GM15510 (cell line): ENCODE measurements around the gene IGF2R.

ENCODE experiments used
- POLR2A ChIP-seq: IDR thresholded peaks from 3 replicates; pipeline ENCODE4 v1.6.1; 2011; ENCODE audit warnings: borderline replicate concordance; ENCODE audit not compliant: insufficient read length; ENCODE audit errors: extremely low read depth

The IGF2R gene, protein sequence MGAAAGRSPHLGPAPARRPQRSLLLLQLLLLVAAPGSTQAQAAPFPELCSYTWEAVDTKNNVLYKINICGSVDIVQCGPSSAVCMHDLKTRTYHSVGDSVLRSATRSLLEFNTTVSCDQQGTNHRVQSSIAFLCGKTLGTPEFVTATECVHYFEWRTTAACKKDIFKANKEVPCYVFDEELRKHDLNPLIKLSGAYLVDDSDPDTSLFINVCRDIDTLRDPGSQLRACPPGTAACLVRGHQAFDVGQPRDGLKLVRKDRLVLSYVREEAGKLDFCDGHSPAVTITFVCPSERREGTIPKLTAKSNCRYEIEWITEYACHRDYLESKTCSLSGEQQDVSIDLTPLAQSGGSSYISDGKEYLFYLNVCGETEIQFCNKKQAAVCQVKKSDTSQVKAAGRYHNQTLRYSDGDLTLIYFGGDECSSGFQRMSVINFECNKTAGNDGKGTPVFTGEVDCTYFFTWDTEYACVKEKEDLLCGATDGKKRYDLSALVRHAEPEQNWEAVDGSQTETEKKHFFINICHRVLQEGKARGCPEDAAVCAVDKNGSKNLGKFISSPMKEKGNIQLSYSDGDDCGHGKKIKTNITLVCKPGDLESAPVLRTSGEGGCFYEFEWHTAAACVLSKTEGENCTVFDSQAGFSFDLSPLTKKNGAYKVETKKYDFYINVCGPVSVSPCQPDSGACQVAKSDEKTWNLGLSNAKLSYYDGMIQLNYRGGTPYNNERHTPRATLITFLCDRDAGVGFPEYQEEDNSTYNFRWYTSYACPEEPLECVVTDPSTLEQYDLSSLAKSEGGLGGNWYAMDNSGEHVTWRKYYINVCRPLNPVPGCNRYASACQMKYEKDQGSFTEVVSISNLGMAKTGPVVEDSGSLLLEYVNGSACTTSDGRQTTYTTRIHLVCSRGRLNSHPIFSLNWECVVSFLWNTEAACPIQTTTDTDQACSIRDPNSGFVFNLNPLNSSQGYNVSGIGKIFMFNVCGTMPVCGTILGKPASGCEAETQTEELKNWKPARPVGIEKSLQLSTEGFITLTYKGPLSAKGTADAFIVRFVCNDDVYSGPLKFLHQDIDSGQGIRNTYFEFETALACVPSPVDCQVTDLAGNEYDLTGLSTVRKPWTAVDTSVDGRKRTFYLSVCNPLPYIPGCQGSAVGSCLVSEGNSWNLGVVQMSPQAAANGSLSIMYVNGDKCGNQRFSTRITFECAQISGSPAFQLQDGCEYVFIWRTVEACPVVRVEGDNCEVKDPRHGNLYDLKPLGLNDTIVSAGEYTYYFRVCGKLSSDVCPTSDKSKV (N-terminal part only)

DNA sequence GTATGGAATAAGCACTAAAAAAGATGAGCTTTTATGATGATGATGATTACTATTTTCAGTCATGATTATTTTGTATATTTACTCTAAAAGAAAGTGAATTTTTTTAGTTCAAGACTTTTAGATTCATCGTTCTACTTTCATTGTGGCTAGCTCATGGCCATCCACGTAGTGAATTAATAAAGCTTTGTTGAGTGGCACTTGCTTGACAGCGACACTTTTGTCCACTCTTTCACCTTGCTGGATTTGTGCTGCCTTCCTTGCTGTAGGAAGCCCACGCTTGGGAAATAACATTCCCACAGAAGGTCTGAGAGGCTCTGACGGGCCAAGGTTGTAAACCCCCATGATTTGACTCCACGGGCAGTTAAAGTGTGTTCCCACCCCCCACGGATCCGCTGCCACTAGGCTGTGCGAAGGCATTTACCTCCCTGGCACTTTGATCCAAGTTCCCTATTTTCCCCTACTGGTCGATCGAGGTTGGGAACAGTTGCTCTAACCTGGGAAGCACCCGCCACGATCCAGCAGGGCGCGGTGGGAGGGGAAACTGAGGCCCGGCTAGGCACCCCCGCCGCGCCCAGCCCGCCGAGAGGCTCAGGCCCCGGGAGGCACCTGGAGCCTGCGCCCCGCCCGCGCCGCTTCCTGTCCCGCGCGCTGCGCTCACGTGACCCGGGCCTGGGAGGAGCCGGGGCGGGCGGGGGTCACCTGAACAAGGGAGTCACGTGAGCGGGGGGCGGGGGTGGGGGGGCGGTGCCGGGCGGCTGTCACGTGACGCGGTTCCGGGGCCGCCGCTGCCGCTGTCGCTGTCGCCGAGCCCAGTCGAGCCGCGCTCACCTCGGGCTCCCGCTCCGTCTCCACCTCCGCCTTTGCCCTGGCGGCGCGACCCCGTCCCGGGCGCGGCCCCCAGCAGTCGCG, at the start of gene IGF2R:
IGF2R (plus strand) TSS at position 788 of the 909 bp plus-strand sequence. CDS start 165 bp downstream, outside the sequence.
- peak; percentile 96 for TF ChIP-seq POLR2A

DNA sequence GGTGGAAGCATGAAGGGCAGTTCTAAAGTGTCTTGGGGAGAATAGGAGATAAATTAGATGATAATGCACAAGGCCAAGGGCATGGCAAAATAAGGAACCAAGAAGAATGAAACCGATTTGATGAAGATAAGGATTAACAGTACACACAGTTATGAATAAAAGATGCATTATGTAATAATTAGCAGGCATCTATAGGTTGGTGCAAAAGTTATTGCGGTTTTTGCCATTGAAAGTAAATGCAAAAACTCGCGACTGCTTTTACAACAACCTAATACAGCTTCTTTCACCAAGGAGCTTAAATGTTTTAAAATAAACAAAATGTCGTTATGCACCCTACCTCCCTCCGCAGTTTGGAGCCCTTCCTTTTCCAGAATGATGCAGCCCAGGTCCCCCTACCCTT, 49.1 kb upstream of the IGF2R start:
- TF ChIP-seq POLR2A = no peak

DNA sequence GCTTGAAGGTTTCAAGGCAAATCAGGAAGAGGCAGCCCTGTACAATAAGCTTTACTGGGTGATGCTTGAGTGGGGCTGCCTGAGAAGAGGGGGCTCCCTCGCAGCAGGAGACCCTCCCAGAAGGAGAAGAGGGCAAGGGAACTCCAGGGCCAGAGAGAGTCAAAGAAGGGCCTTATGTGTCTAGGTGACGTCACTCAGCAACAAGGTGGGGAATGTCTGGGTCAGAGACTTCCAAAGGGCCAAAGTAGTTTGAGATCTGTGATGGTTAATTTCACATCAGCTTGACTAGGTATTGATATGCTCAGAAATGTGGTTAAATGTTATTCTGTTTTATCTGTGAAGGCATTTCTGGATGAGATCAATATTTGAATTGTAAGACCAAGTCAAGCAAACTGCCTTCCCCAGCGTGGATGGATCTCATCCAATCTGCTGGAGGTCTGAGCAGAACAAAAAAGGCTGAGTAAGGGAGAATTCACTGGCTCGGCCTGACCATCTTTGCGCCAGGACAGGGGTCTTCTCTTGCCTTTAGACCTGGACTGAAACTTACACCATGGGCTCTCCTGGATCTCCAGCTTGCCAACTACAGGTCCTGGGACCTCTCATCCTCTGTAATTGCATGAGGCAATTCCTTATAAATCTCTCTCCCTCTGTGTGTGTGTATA, 42.2 kb upstream of the IGF2R start:
- TF ChIP-seq POLR2A = no peak

DNA sequence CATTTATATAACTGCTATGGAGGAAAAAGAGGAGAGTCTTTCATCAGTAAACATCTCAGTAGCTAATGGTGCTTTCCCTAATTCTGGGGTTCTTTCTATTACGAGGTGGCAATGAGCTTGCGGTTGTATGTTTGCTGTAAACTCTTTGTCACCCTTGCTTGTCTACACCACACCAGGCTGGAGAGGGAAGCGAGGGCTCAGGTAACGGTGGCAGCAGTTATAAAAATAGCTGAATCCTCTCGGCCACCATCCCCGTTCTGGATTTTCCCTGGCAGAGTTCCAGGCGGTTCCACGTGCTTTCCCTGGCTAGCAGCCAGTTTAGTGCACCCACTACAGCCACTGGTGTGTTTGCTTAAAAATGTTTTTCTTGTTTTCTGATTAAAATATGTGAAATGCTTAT, 39.1 kb upstream of the IGF2R start:
- TF ChIP-seq POLR2A = no peak

DNA sequence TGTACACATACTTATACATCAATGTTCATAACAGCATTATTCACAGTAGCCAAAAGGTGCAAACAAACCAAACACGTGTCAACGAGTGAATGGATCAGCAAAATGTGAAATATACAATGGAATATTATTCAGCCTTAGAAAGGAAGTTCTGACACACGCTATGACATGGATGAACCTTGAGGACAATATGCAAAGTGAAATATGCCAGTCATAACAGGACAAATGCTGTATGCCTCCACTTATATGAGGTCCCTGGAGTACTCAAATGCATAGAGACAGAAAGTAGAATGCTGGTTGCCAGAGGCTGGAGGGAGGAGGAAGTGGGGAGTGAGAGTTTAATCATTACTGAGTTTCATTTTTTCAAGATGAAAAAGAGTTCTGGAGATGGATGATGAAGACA, 37.8 kb upstream of the IGF2R start:
- TF ChIP-seq POLR2A = no peak

DNA sequence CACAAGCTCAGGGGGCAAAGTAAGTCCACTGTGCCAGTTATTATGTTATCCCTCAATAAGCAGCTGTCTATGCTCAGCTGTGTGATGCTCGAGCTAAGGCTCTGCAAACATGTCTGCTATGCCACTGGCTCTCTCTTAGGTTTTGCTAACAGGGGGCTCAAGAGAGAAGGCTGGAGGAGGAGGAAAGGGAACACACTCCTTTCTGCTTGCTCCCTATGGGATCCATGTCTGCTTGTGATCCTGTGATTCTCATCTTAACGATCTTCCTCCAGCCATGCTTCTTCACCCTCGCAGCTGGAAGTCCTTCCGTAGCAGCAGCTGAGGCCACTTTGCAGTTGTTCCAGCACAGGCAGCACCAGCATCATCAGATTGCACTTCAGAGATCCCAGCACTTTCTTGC, 37.0 kb upstream of the IGF2R start:
- no peak for TF ChIP-seq POLR2A

DNA sequence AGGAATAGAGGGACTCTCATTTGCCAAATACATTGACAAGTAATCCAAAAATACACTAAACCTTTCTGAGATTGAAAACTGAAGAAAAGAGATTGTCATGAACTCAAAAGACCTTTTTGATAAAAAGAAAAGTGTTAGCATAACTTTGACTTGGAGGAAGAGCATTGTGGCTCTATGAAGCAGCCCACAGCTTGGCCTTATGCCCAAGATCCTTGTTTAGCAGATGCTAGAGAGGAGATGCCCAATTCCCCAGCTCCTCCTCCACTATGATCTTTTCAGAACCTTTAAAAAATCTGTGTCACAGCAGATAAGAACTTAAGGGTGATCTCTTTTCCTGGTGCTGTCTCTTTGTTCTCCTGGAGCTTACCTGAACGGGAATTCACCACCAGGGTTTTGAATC, 35.8 kb upstream of the IGF2R start:
- no peak for TF ChIP-seq POLR2A

DNA sequence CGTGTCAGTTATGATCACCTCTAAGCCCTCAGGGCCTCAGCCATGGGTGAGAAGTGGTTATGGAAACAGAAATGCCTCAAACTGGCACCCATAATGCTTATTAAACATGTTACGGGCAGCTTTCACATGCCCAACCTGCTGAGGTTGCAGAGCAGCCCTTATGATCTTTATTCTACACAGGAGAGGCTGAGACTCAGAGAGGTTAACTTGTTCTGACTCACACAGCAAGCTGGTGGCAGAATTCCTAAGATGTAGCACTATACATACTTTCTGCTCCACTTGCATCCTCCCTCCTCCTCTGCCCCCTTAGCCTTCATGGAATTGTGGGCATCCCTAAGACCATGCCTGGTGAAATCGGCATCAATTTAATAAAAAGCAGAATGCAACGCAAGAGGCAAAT, 34.7 kb upstream of the IGF2R start:
- no peak for TF ChIP-seq POLR2A

DNA sequence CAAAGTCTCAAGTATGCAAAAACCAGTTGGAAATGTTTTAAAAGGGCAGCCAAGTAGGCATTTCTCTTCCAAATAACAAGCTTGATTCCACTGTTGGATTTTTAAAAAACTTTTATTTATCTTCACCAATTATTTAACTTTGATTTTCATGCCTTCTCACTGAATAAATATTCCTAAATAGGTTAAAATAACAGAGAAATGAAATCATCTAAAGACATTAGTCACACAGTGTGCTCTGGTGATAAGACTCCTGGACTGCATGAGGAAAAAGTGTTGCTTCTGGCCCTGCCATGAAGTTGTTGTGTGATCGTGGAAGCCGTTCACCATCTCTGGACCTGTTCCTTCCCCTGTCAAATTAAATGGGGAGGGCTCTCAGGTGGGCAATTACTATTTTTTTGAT, 33.8 kb upstream of the IGF2R start:
- TF ChIP-seq POLR2A = no peak

DNA sequence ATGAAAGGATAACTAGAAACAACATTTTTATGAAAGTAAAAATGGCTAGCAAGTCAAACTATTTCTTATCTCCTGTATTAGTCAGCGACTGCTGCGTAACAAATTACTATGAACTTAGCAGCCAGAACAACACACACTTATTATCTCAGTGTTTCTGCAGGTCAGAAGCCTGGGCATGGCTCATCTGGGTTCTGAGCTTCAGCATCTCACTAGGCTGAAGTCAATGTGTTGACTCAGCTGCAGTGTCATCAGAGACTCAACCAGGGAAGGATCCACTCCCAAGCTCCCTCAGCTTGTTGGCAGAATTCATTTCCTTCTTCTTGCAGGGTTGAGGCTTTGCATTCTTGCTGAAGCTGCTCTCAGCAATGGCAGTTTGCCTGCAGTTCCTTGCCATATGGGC, 33.2 kb upstream of the IGF2R start:
- TF ChIP-seq POLR2A = no peak

DNA sequence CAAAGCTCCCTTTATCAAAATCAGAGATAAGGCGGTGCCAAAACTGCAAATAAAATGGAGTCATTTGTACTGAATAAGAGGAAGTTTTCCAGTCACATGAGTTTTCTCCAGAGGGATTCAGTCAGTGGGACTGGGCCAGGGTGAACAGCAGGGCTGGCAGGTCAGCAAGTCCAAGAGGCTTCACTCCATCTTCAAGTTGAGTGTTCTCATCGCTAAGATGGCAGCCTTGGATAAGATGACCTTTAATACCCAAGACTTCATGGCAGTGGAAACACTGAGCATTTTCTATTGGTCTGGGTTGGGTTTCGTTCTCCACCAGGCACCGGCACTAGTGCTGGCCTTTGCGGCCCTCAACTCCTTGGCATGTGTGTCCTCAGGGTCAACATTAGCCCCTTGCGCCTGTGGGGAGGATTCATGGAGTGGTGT, 29.3 kb upstream of the IGF2R start:
- TF ChIP-seq POLR2A = no peak

DNA sequence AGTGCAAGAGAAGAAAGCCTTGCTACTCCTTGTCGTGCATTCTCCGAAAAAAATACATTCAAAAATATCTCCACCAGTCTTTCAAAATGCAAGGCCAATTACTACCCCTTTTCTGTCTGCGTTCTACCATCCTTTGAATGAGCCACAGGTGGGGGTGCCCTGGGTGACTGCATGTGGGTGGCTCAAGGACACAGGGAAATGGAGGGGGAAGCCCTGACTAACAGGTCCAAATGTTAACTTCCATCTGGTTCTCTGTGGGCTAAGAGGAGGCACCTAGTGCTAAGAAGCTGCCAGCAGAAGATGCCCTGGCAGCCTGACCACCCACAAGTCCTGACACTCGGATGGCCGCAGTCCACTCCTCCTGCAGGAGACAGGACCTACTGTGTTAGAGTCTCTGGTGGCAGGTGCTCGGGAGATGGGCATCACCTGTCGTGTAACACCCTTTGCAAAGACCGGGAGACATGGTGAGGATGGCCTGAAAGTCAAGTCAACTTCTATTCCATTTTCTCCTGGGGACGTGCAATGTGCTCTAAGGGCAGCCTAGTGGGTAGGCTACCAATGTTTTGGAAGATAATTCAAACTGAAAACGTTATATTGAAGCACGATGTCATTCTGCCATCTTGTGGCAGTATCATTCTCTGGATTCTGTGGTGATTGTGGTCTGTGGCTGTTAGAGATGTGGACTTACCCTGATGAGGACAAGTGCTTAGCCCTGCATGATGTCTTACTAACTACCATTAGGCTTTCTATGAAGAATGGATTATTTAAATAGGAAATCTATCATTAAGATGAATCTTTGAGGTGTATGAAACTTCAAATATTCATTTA, 27.4 kb upstream of the IGF2R start:
- no peak for TF ChIP-seq POLR2A
